ENCODE measurements around the gene PTGES3. TPM values are rescaled to one million over a fixed set of nuclear protein-coding genes. Genes with fewer than 3 reads are reported as not detected.
"Not testable (repeated sequence)": the region's sequence is repeated elsewhere in the genome, so short reads cannot be mapped to it uniquely, and the experiment has no call there.

Gene PTGES3
- total RNA-seq, 1 donor from 2014 or later, result 132 TPM

DNA sequence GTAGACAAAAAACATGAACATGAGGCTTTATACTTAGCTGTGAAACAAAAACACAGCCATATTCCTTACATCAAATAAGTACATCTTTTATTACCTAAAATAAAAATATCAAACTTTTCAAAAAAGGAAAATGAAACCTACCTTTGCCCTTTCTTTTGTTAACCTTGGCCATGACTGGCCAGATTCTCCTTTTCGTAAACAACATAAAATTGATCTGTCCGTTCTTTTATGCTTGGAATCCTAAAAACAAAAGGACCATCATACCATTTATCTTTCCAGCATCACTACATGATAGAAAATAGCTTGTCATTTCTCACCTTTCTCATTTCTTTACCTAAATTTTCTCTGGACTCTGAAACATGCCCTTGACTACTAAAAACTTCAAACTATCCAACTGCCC lies 16.5 kb downstream of the PTGES3 start:
- ATAC-seq (no peak), DNase-seq (ENCODE audit: missing footprints) (no peak)
- intact Hi-C loops (cut with DNase I), result no loop called here

DNA sequence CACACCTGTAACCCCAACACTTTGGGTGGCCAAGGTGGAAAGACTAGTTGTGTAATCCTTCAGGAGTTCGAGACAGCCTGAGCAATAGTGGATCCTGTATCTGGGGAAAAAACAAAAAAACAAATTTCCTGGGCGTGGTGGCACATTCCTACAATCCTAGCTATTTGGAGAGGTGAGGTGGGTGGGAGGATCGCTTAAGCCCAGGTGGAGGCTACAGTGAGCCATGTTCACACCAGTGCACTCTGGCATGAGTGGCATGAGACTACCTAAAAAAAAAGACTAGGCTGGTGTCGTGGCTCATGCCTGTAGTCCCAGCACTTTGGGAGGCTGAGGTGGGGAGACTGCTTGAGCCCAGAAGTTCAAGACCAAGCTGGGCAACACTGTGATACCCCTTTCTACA lies 17.2 kb downstream of the PTGES3 start:
- DNase-seq (ENCODE audit: missing footprints) (no peak), ATAC-seq (no peak)
- intact Hi-C loops (cut with DNase I), result no loop called here

DNA sequence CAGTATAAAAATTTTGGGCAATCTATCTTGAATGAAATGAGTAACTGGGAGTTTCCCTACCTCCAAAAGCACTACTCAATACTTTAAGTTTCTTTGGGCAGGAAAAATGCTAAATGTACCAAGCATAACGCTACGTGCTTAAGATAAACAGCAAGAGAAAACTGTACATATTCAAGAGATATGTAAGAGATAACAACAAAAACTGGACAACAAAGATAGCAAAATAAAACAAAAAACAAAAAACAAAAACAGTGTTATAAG lies 20.0 kb downstream of the PTGES3 start:
- no peak for DNase-seq (ENCODE audit: missing footprints)
- ATAC-seq, result no peak
- intact Hi-C loops (cut with DNase I), result no loop called here

DNA sequence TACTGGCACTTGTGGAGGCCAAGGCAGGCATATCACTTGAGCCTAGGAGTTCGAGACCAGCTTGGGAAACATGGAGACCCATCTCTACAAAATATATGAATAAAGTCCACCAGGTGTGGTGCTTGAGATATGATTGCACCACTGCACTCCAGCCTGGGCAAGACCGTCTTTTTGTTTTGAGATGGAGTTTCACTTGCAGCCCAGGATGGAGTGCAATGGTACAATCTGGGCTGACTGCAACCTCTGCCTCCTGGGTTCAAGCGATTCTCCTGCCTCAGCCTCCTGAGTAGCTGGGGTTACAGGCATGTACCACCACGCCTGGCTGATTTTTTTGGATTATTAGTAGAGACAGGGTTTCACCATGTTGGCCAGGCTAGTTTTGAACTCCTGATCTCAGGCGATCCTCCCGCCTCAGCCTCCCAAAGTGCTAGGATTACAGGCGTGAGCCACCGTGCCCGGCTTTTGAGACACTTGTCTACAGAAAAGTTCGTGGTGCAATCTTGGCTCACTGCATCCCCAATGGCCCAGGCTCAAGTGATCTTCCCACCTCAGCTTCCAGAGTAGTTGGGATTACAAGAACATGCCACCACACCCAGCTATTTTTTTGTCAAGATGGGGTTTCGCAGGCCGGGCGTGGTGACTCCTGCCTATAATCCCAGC lies 26.0 kb downstream of the PTGES3 start:
- no peak for ATAC-seq
- intact Hi-C loops (cut with DNase I), result no loop called here

DNA sequence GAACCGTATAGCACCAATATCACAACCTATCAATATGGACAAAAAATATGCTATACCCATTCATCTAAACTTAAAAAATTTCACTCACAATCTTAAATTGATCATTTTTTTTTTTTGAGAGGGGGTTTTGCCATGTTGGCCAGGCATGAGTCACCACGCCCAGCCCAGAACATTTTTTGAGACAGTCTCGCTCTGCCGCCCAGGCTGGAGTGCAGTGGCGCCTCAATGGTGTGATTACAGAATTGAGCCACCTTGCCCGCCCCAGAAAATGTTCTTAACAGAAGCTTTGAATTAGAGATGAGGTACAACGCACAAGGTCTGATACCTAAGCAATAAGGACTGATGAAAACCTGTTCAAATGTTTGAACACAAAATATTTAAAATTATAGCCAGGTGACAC lies 26.5 kb downstream of the PTGES3 start:
- no peak for ATAC-seq
- intact Hi-C loops (cut with DNase I), result no loop called here
- no peak for DNase-seq (ENCODE audit: missing footprints)

More for the DNA sequence above, 26.0 kb downstream of the PTGES3 start:
- DNase-seq (ENCODE audit: missing footprints), result no peak

DNA sequence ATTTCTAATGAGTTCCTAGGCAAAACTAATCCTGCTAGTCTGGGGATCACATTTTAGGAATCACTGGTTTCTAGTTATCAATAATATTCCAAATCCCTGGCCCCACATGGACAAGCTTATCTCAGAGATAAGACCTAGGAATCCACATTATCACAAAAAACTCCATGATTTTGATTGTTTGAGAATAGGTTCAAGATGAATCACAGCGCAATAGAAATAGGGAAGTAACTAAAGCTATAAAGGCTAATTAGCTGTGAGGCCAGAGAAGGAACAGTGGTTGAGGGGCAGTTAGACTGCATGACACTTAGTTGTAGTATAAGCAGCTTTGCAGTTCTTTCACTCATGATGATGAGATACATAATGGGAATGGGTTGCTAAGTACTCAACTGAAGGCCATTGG lies 29.2 kb downstream of the PTGES3 start:
- DNase-seq (ENCODE audit: missing footprints) (no peak), ATAC-seq (no peak)
- intact Hi-C loops (cut with DNase I), result no loop called here

DNA sequence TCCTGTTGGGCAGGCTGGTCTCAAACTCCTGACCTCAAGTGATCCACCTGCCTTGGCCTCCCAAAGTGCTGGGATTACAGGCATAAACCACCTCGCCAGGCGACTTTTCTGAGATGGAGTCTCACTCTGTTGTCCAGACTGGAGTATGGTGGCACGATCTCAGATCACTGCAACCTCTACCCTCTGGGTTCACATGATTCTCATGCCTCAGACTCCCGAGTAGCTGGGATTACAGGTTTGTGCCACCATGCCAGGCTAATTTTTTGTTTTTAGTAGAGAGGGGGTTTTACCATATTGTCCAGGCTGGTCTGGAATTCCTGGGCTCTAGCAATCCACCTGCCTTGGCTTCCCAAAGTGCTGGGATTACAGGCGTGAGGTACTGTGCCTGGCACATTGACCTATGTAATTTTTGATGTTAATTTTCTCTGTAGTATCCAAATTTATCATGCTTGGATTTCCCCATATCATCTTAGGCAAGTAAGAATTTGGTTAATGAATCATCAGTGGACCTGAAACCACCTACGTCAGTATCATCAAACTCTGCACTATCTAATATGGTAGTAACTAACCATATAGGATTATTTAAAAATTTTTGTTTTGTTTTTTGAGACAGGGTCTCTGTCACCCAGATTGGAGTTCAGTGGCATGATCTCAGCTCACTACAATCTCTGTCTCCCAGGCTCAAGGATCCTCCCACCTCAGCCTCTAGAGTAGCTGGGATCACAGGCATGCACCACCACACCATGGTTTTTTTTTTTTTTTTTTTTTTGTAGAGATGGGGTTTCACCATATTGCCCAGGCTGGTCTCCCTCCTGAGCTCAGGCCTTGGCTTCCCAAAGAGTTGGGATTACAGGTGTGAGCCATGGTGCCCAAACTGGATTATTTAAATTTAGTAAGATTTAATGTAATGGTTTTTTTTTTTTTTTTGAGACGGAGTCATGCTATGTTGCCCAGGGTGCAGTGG lies 30.4 kb downstream of the PTGES3 start:
- ATAC-seq, result no peak
- intact Hi-C loops (cut with DNase I), result no loop called here
- DNase-seq (ENCODE audit: missing footprints), result no peak

DNA sequence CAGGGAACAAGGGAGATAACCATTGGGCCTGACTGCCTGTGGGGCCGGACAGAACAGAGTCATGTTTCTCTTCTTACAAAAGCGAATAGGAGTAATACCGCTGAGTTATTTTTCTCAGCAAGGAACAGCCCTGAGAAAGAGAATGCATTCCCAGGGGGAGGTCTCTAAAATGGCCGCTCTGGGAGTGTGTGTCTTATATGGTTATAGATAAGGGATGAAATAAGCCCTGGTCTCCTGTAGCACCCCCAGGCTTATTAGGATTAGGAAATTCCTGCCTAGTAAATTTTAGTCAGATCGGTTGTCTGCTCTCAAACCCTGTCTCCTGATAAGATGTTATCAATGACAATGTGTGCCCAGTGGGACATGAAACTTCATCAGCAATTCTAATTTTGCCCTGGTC lies 34.3 kb downstream of the PTGES3 start:
- ATAC-seq; DNase-seq (ENCODE audit: missing footprints); intact Hi-C loops (cut with DNase I): not testable (repeated sequence)

DNA sequence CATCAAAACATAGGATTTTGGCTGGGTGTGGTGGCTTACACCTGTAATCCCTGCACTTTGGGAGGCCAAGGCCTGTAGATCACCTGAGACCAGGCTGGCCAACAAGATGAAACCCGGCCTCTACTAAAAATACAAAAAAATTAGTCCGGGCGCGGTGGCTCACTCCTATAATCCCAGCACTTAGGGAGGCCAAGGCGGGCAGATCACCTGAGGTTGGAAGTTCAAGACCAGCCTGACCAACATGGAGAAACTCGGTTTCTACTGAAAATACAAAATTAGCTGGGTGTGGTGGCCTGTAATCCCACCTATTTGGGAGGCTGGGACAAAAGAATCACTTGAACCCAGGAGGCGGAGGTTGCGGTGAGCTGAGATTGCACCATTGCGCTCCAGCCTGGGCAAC lies 40.1 kb downstream of the PTGES3 start:
- intact Hi-C loops (cut with DNase I), result loop anchor here (5.0 kb wide), 1 partner anchor 39 kb away; the partner anchor contains the start of gene PTGES3
- not testable (repeated sequence) for DNase-seq (ENCODE audit: missing footprints); ATAC-seq

DNA sequence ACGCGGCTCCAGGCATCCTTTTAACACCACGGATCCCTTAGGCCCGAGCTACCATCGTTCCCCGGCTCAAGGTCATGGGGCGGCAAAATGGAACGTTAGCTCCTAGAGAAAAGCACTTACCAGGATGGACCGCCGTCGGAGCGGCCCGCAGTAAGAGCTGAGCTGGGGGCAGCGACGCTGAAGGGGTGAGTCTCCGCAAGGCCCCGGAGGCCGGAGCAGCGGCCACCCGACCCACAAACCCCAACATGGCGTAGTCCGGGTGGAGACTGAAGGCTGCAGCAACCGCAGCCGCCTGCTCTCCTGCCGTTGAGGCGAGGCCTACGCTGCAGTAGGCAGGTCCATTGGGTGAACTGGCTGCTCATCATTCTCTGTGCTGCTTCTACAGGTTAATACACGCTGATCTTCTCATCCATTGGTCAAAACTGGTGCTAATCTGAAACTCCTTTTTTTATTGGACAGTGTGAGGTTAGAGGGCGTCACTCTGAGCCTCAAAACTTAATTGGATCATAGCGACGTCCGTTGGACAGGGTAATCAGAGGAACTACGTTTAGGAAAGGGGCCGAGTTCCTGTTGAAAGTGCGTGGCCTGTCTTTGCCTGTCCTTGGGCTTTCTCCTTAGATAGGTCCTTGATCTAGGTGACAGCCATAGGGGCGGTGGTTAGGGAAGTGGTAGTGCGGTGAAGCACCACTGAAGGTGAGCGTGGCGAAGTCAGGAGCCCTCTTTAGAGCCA lies 42.2 kb downstream of the PTGES3 start, which contains the start of gene ATP5F1B:
ATP5F1B (minus strand) TSS at position 268 of the 730 bp plus-strand sequence; CDS start at position 247, 21 bp downstream.
- intact Hi-C loops (cut with DNase I), result loop anchor here (1.0 to 5.0 kb wide), 2 partner anchors 41 to 79 kb away; partner anchors contain the start of genes NACA and PTGES3
- peak; percentile 98 for ATAC-seq
- peak; percentile 97 for DNase-seq (ENCODE audit: missing footprints)

DNA sequence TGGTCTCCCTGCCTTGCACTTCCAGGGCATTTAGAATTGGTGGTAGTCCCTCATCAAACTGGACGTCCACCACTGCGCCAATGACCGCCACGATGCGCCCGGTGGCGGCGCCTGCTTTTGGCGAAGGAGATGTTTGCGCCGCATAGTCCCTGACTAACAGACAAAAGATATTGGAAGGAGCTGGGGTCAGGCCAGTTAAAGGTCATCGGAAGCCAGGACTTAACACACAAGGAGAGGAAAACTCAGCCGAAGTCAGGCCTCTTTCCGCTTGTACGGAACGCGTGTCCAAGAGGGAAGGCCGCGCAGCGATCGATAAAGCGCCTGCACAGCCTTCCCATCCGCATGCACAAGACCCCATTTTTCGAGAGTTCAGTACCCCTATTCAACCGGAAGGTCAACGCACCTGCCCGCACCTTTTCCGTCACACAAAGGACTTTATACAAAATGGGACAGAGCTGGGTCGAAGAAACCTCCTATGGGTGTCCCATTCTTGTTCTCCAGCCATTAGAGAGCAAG lies 42.8 kb downstream of the PTGES3 start:
- ATAC-seq (peak; percentile 1), DNase-seq (ENCODE audit: missing footprints) (no peak)
- intact Hi-C loops (cut with DNase I), result loop anchor here (1.0 to 5.0 kb wide), 2 partner anchors 42 to 80 kb away; partner anchors contain the start of genes NACA and PTGES3

DNA sequence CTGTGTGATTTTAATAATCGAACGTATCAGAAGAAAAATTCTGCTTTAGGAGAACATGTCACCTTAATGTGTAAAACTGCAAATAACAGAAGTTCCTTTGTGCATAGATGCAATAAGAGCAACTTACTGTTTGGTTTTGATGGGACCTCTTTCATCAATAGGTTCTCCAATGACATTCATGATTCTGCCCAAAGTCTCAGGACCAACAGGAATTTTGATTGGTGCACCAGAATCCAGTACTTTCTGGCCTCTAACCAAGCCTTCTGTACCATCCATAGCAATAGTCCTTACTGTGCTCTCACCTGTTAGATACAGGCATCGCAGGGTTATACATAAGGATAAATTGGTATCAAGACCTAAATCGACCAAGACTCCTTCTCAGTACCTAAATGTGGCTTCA lies 43.4 kb downstream of the PTGES3 start:
- DNase-seq (ENCODE audit: missing footprints) (no peak), ATAC-seq (no peak)
- intact Hi-C loops (cut with DNase I), result loop anchor here (1.0 to 5.0 kb wide), 2 partner anchors 43 to 81 kb away; partner anchors contain the start of genes NACA and PTGES3

DNA sequence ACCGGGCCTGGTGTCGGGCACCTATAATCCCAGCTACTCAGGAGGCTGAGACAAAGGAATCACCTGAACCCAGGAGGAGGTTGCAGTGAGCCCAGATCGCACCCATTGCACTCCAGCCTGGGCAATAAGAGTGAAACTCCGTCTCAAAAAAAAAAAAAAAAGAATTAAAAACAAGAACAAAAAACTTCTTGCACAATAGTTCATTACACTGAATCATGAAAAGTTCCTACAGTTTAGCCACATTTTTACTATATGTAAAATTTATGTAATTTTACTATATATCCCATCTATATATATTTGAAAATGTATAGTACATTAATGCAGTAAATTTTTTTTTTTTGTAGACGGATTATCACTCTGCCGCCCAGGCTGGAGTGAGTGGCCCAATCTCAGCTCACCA lies 46.9 kb downstream of the PTGES3 start:
- ATAC-seq (no peak), DNase-seq (ENCODE audit: missing footprints) (no peak)
- intact Hi-C loops (cut with DNase I), result no loop called here

DNA sequence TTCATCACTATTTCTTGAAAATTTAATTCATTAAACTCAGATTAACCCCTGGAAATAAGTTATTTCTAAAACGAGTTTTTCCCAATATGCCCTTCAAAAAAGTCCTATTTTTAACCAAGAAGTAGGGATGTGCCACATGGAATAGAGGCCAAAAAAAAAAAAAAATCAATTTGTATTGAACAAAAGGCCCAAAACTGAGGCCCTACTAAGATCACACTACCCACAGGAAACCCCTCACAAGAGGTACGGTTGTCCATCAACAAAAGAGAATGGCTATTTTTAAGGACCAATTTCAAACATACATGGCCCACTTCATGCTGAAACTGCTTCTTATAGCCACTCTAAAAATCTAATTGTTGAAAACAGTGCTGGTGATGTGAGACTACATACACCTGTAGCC lies 50.5 kb downstream of the PTGES3 start:
- intact Hi-C loops (cut with DNase I), result loop anchor here (2.0 kb wide), 2 partner anchors 87 to 123 kb away; partner anchors contain the start of gene NACA
- DNase-seq (ENCODE audit: missing footprints), result no peak
- no peak for ATAC-seq

DNA sequence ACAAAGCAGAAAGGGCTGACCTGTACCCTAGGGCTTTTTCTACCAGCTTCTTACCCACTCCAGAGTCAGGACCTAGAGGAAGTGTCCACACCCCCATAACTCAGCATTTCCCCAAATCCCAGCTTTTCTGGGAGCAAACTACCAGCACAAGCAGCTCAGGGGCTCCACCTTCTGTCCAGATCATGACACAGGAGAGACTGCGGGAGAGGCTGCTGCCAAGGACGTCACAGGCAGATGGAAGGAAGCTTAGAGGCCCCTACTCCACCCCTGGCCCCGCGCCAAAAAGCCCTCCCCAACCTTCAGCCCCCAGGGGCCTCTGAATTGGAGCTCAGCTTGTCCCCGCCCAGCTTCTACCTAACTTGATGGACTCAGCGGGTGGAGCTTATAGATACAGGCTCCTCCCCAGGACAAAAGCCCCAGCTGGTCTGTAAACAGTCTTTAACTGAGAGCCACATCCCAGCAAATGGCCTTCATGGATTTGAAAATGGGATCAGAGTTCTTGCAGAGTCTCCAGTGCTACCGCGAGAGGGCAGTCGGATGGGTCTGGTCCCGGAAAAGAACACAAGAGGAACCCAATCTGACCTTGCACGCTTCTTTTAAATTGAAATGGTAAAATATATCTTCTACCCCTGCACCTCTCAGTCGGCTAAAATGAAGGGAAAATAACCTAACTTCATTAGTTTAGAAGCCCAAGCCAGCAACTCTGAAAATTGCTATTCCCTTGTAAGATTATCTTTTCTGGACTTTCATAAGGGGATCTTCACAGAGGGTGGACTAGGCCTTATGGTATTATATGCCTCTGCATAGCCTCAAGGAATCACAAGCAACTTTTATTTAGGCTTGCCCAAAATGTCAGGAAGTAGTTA lies 51.2 kb downstream of the PTGES3 start:
- intact Hi-C loops (cut with DNase I), result loop anchor here (2.0 kb wide), 2 partner anchors 88 to 122 kb away; partner anchors contain the start of gene NACA
- DNase-seq (ENCODE audit: missing footprints) (peak; percentile 98), ATAC-seq (peak; percentile 84)

DNA sequence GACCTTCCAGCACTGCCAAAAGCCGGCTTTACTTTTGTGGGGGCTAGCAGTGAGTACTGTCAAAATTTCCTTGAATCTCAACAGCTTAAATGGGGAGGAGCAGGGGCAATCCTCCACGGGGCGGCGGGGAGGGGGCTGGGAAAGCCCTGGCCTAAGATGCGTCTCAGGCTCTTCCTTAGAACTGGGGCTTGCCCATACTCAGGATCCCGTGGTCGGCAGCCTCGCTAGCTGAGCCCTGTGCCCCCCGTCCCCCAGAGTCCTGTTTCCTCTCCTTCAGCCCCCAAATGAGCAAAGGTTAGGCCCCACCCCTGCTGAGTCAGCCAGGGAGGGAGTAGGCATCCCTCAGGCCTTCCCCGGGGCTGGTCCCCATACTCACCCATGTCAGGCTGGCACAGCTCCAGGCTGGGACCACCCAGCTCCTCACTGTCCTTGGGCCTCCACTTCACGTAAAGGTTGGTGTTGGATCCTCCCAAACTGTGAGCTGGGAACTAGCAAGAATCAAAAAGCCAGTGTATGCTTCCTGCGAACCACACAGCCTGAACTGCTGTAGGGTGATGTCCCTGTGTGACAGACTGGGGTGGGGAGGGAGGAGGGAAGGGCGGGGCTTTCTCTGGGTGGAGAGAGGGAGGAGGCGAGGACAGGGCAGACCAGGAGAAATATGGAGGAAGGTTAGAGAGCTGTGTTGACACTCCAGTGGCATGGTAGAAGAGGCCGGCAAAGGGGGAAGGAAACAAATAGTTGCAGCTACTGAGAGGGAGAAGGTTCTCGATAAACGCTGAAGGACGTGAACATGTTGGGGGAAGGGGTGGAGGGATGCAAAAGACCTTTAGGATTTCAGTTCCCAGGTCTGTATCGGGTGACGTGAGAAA lies 52.0 kb downstream of the PTGES3 start:
- intact Hi-C loops (cut with DNase I), result loop anchor here (2.0 kb wide), 2 partner anchors 89 to 121 kb away; partner anchors contain the start of gene NACA
- ATAC-seq, result peak; percentile 87
- DNase-seq (ENCODE audit: missing footprints), result peak; percentile 91
